Measurements from ENCODE around the gene MKNK2.

Gene MKNK2

GRCh38 chr19:2050991-2051772 lies at the start of gene MKNK2:
MKNK2 (minus strand) TSS chr19:2051244; CDS start chr19:2050851, 393 bp downstream.
- peak; percentile 33 for TF ChIP-seq CTCF (IDR thresholded peaks at IDR 0.05; ENCODE audit: insufficient read depth, low read length, poor library complexity, severe bottlenecking)
- H3K4me3 ChIP-seq (replicated peaks; ENCODE audit: low read depth, low read length) = peak within 1 kb of the TSS; percentile 98
- H3K36me3 ChIP-seq (ENCODE audit: control insufficient read depth, insufficient read depth, low read length) = peaks cover 21% of the 10 kb centered on the region
- H3K27me3 ChIP-seq (replicated peaks; ENCODE audit: control insufficient read depth, insufficient read depth, low read length) = no peaks in the 10 kb centered on the region
- peak; percentile 90 for DNase-seq (ENCODE audit: extremely low read depth, insufficient read length)

- no peak for DNase-seq (ENCODE audit: extremely low read depth, insufficient read length)
- Histone ChIP-seq H3K36me3 (ENCODE audit: control insufficient read depth, insufficient read depth, low read length) (peaks cover 25% of the 10 kb centered on the region), H3K27me3 (replicated peaks; ENCODE audit: control insufficient read depth, insufficient read depth, low read length) (no peaks in the 10 kb centered on the region), H3K4me3 (replicated peaks; ENCODE audit: low read depth, low read length) (no peak overlapping the region)
- no peak for TF ChIP-seq CTCF (IDR thresholded peaks at IDR 0.05; ENCODE audit: insufficient read depth, low read length, poor library complexity, severe bottlenecking)
Measured at GRCh38 chr19:2100719-2101061, 49.6 kb upstream of the MKNK2 start.

- no peak for TF ChIP-seq CTCF (IDR thresholded peaks at IDR 0.05; ENCODE audit: insufficient read depth, low read length, poor library complexity, severe bottlenecking)
- Histone ChIP-seq H3K27me3 (replicated peaks; ENCODE audit: control insufficient read depth, insufficient read depth, low read length) (no peaks in the 10 kb centered on the region), H3K36me3 (ENCODE audit: control insufficient read depth, insufficient read depth, low read length) (peaks cover 24% of the 10 kb centered on the region), H3K4me3 (replicated peaks; ENCODE audit: low read depth, low read length) (no peak overlapping the region)
- DNase-seq (ENCODE audit: extremely low read depth, insufficient read length) = no peak
Measured at GRCh38 chr19:2099937-2100718, 49.1 kb upstream of the MKNK2 start.

GRCh38 chr19:2099054-2099501 lies 48.0 kb upstream of the MKNK2 start:
- TF ChIP-seq CTCF (IDR thresholded peaks at IDR 0.05; ENCODE audit: insufficient read depth, low read length, poor library complexity, severe bottlenecking) = no peak
- no peak overlapping the region for H3K4me3 ChIP-seq (replicated peaks; ENCODE audit: low read depth, low read length)

GRCh38 chr19:2097886-2098327 lies 46.9 kb upstream of the MKNK2 start:
- peaks cover 17% of the 10 kb centered on the region for H3K36me3 ChIP-seq (ENCODE audit: control insufficient read depth, insufficient read depth, low read length)
- H3K27me3 ChIP-seq (replicated peaks; ENCODE audit: control insufficient read depth, insufficient read depth, low read length) = no peaks in the 10 kb centered on the region
- H3K4me3 ChIP-seq (replicated peaks; ENCODE audit: low read depth, low read length) = peak overlapping the region; percentile 60; the same call in 1 of the 2 replicates
- no peak for TF ChIP-seq CTCF (IDR thresholded peaks at IDR 0.05; ENCODE audit: insufficient read depth, low read length, poor library complexity, severe bottlenecking)
- DNase-seq (ENCODE audit: extremely low read depth, insufficient read length) = no peak

More at GRCh38 chr19:2099054-2099501, 48.0 kb upstream of the MKNK2 start:
- H3K27me3 ChIP-seq (replicated peaks; ENCODE audit: control insufficient read depth, insufficient read depth, low read length) = no peaks in the 10 kb centered on the region
- peaks cover 23% of the 10 kb centered on the region for H3K36me3 ChIP-seq (ENCODE audit: control insufficient read depth, insufficient read depth, low read length)
- no peak for DNase-seq (ENCODE audit: extremely low read depth, insufficient read length)
